PFSK-1 (cell line): ENCODE measurements around the gene DNAJB1.

Source experiments
- POLR2AphosphoS5 ChIP-seq: IDR thresholded peaks from 2 replicates; pipeline ENCODE4 v1.6.1; 2012; ENCODE audit warnings: low read depth, mild to moderate bottlenecking, control low read depth, low read length, moderate library complexity
- SIN3A ChIP-seq: IDR thresholded peaks from 2 replicates; pipeline ENCODE4 v1.6.1; 2012; ENCODE audit warnings: mild to moderate bottlenecking, low read length, moderate library complexity, borderline replicate concordance; ENCODE audit not compliant: insufficient read depth
- TF ChIP-seq, protein P1 (sequence below), 2 experiments: IDR thresholded peaks; 2 replicates each; pipeline versions ENCODE4 v1.6.1 to v1.8.0; 2011 to 2012; ENCODE audit warnings: low read depth in 2 of 2, low read length in 2 of 2, control low read depth in 1 of 2, inconsistent platforms in 1 of 2, mild to moderate bottlenecking in 1 of 2, moderate library complexity in 1 of 2; ENCODE audit not compliant: insufficient read depth in 1 of 2

- TF ChIP-seq POLR2AphosphoS5 (no peak), SIN3A (no peak)
- TF ChIP-seq, protein P1, sequence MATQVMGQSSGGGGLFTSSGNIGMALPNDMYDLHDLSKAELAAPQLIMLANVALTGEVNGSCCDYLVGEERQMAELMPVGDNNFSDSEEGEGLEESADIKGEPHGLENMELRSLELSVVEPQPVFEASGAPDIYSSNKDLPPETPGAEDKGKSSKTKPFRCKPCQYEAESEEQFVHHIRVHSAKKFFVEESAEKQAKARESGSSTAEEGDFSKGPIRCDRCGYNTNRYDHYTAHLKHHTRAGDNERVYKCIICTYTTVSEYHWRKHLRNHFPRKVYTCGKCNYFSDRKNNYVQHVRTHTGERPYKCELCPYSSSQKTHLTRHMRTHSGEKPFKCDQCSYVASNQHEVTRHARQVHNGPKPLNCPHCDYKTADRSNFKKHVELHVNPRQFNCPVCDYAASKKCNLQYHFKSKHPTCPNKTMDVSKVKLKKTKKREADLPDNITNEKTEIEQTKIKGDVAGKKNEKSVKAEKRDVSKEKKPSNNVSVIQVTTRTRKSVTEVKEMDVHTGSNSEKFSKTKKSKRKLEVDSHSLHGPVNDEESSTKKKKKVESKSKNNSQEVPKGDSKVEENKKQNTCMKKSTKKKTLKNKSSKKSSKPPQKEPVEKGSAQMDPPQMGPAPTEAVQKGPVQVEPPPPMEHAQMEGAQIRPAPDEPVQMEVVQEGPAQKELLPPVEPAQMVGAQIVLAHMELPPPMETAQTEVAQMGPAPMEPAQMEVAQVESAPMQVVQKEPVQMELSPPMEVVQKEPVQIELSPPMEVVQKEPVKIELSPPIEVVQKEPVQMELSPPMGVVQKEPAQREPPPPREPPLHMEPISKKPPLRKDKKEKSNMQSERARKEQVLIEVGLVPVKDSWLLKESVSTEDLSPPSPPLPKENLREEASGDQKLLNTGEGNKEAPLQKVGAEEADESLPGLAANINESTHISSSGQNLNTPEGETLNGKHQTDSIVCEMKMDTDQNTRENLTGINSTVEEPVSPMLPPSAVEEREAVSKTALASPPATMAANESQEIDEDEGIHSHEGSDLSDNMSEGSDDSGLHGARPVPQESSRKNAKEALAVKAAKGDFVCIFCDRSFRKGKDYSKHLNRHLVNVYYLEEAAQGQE (IDR thresholded peaks at IDR 0.05; ENCODE audit: insufficient read depth in 1 of 2, low read depth in 2 of 2, low read length in 2 of 2), result no peak
Measured at GRCh38 chr19:14514215-14514863, 3.9 kb downstream of the DNAJB1 start.
